BJ (cell line): ENCODE data around the gene UBE2C. TPM values are rescaled to one million over a fixed set of nuclear protein-coding genes. Genes with fewer than 3 reads are reported as not detected.

ENCODE experiments used
- CTCF ChIA-PET: fragments of 350-600 bp; formaldehyde crosslinking; extraction: SDS; loops from one replicate; lab custom pipeline; 2021; ENCODE audit warnings: antibody characterized with exemption, inconsistent platforms; lab: Yijun Ruan, JAX
- POLR2A ChIA-PET: fragments of 300-600 bp; sonication (Branson Sonifier 250); formaldehyde crosslinking; extraction: SDS; loops from one replicate; lab custom pipeline; 2021; ENCODE audit warnings: antibody characterized with exemption; lab: Charles Lee
- DNase-seq: peaks from one replicate; pipeline ENCODE4 v3.0.0-alpha.2; 2011; ENCODE audit warnings: low read depth
- H3K27me3 ChIP-seq: 2 replicates; pipeline ENCODE4 v1.6.0; 2011; ENCODE audit warnings: low read length; ENCODE audit not compliant: control insufficient read depth, insufficient read depth
- H3K36me3 ChIP-seq: 2 replicates; pipeline ENCODE4 v1.5.1; 2011; ENCODE audit warnings: low read length; ENCODE audit not compliant: control insufficient read depth, insufficient read depth
- H3K4me3 ChIP-seq: 2 replicates; pipeline ENCODE4 v1.5.1; 2011; ENCODE audit warnings: low read depth, mild to moderate bottlenecking, control low read depth, low read length
- CTCF ChIP-seq: IDR thresholded peaks from 2 replicates; pipeline ENCODE4 v1.5.1; 2011; ENCODE audit warnings: low read depth, mild to moderate bottlenecking, control low read depth, inconsistent platforms, low read length, moderate library complexity; ENCODE audit not compliant: insufficient read depth
- polyA plus RNA-seq: library from polyadenylated mRNA; depleted of rRNA; stranded (reverse); fragments of >200 nt; gene quantifications from 2 replicates; pipeline ENCODE4 v1.2.3, GENCODE V29; 2011

UBE2C gene
- polyA plus RNA-seq, 1 experiment, result 90.8 TPM

- Histone ChIP-seq H3K36me3 (no peaks in the 10 kb centered on the region), H3K4me3 (no peak overlapping the region), H3K27me3 (peaks cover 18% of the 10 kb centered on the region)
- ChIA-PET CTCF (interaction anchor here (0.7 to 3.3 kb wide), 62 partner anchors 9 to 555 kb away, joined by 3 to 38 read pairs (median 5); partner anchors contain the start of genes EPPIN, SYS1, WFDC10A and WFDC6), POLR2A (no interaction called here)
- TF ChIP-seq CTCF, result peak; percentile 90
- DNase-seq, result no peak
These were observed 41.2 kb upstream of the UBE2C start for GRCh38 chr20:45771182-45771759.

DNA sequence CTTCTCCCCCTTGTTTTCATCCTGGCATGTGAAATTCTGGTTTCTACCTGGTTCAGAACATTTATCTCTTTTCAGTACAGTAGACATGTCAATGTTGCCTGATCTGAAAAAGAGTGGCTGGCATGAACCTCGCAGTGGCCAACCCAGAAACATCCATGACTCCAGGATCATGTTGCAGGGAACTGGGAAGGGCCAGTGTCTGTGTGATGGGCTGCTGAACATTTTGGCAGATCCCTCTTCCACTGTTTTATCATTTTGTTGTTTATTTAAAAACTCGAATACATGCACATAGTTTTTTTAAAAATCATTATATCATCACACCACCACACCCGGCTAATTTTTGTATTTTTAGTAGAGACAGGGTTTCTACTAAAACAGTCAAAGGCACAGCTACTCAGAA is 39.8 kb upstream of the UBE2C start:
- DNase-seq, result no peak
- ChIA-PET CTCF (interaction anchor here (1.4 to 3.3 kb wide), 5 partner anchors 44 to 336 kb away, joined by 4 to 31 read pairs (median 20); partner anchors contain the start of genes EPPIN and WFDC6), POLR2A (no interaction called here)
- Histone ChIP-seq H3K36me3 (no peaks in the 10 kb centered on the region), H3K4me3 (no peak overlapping the region), H3K27me3 (peaks cover 17% of the 10 kb centered on the region)
- TF ChIP-seq CTCF, result no peak

GRCh38 chr20:45774945-45775344 is 37.5 kb upstream of the UBE2C start:
- TF ChIP-seq CTCF, result no peak
- peaks cover 17% of the 10 kb centered on the region for H3K27me3 ChIP-seq
- no peak for DNase-seq
- H3K36me3 ChIP-seq, result no peaks in the 10 kb centered on the region
- CTCF ChIA-PET, result interaction anchor here (0.5 to 0.6 kb wide), 2 partner anchors 317 to 409 kb away, joined by 3 read pairs; no protein-coding TSS in a partner anchor
- POLR2A ChIA-PET, result no interaction called here
- H3K4me3 ChIP-seq, result no peak overlapping the region

DNA sequence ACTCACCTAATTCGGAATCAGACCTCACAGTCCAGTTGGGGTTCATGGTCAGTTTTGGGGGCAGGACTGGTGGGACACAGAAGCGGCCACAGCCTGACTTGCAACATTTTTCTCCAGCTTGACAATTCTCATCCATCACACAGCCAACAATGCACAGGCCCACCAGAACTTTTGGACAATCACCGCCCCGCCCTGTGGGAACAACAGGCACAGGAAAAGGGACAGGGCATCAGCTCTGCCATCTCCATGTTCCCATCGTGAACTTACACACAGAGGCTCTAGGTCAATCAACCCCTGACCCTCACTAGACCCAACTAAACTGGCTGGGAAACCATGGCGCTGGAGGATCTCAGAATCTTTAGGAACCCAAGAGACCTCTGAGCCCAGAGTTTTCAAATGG is 37.0 kb upstream of the UBE2C start:
- CTCF ChIA-PET, result interaction anchor here (0.5 to 0.6 kb wide), 2 partner anchors 316 to 409 kb away, joined by 3 read pairs; no protein-coding TSS in a partner anchor
- Histone ChIP-seq H3K27me3 (peaks cover 17% of the 10 kb centered on the region), H3K4me3 (no peak overlapping the region), H3K36me3 (no peaks in the 10 kb centered on the region)
- POLR2A ChIA-PET, result no interaction called here
- TF ChIP-seq CTCF, result no peak
- DNase-seq, result no peak

GRCh38 chr20:45776931-45777330 is 35.5 kb upstream of the UBE2C start:
- ChIA-PET CTCF (interaction anchor here (1.2 to 1.5 kb wide), 3 partner anchors 415 to 786 kb away, joined by 3 to 4 read pairs (median 4); no protein-coding TSS in a partner anchor), POLR2A (no interaction called here)
- Histone ChIP-seq H3K27me3 (peaks cover 14% of the 10 kb centered on the region), H3K4me3 (no peak overlapping the region), H3K36me3 (no peaks in the 10 kb centered on the region)
- no peak for TF ChIP-seq CTCF
- DNase-seq, result no peak
